Calu3 (cell line): ENCODE results near the gene ANP32E. TPM values are rescaled to one million over a fixed set of nuclear protein-coding genes. Genes with fewer than 3 reads are reported as not detected.

Experiments
- Bru-seq: library from RNA; stranded (reverse); fragments of 400-500 nt; gene quantifications from one replicate; lab custom pipeline; 2021; lab: Mats Ljungman, UMichigan
- BruChase-seq, 2 experiments: library from RNA; stranded (reverse); fragments of 400-500 nt; gene quantifications; one replicate each; lab custom pipeline; 2021; lab: Mats Ljungman, UMichigan
- BruUV-seq: library from RNA; stranded (reverse); fragments of 400-500 nt; replicated peaks from 2 replicates; lab custom pipeline; 2021; lab: Mats Ljungman, UMichigan
- CTCF ChIA-PET: fragments of 300-600 bp; sonication (Branson Sonifier 250); formaldehyde crosslinking; loops from one replicate; lab custom pipeline; 2022; ENCODE audit warnings: antibody characterized with exemption; lab: Charles Lee
- DNase-seq: peaks from one replicate; pipeline ENCODE4 v3.0.0; 2022
- H3K27ac Mint-ChIP-seq: one replicate; pipeline ENCODE4 v1.8.0; 2022; ENCODE audit warnings: mixed read lengths; ENCODE audit not compliant: unreplicated experiment
- H3K27me3 Mint-ChIP-seq: one replicate; pipeline ENCODE4 v1.8.0; 2022; ENCODE audit warnings: mixed read lengths; ENCODE audit not compliant: unreplicated experiment
- H3K36me3 Mint-ChIP-seq: one replicate; pipeline ENCODE4 v1.8.0; 2022; ENCODE audit warnings: mild to moderate bottlenecking, moderate library complexity, mixed read lengths; ENCODE audit not compliant: insufficient read depth, unreplicated experiment
- H3K4me1 Mint-ChIP-seq: one replicate; pipeline ENCODE4 v1.8.0; 2022; ENCODE audit warnings: mild to moderate bottlenecking, low read depth, mixed read lengths; ENCODE audit not compliant: unreplicated experiment
- H3K4me3 Mint-ChIP-seq: one replicate; pipeline ENCODE4 v1.8.0; 2022; ENCODE audit warnings: mild to moderate bottlenecking, low read depth, moderate library complexity, mixed read lengths; ENCODE audit not compliant: unreplicated experiment
- H3K9me3 Mint-ChIP-seq: one replicate; pipeline ENCODE4 v1.8.0; 2022; ENCODE audit warnings: low read depth, mixed read lengths; ENCODE audit not compliant: unreplicated experiment
- CTCF ChIP-seq: fragments of 200-600 bp; IDR thresholded peaks from one replicate; pipeline ENCODE4 v1.8.0; 2022; ENCODE audit warnings: antibody characterized with exemption; ENCODE audit not compliant: unreplicated experiment
- intact Hi-C: fragments of 100-400 bp; cut with micrococcal nuclease; formaldehyde crosslinking; loops from one replicate; pipeline ENCODE4 v1.10.0; 2022; ENCODE audit not compliant: unreplicated experiment
- long read RNA-seq: library from polyadenylated mRNA; stranded (forward); transcript quantifications from one replicate; pipeline ENCODE4 v2.0.0, GENCODE V29; 2022
- total RNA-seq: library from RNA; stranded (reverse); gene quantifications from 2 replicates; pipeline ENCODE4 v1.2.3, GENCODE V29; 2022

Gene ANP32E
- total RNA-seq = 101 and 129 TPM in 2 replicates
- percentile 94 among the genes with signal in this experiment for Bru-seq, nascent RNA
- percentile 99 among the genes with signal in this experiment for BruChase-seq, experiment 1, labeled RNA remaining after a 6-hour chase
- BruChase-seq, experiment 2, labeled RNA remaining after a 2-hour chase = percentile 98 among the genes with signal in this experiment
- long read RNA-seq, transcript ANP32E-208 (7 exons, 3,451 nt) = major isoform, 125 of 173 reads
- long read RNA-seq, partial matches to known transcripts = 9 of 173 reads
- long read RNA-seq, other reads (novel, unspliced or antisense) = 37 of 173 reads

GRCh38 chr1:150235852-150236613 lies at the start of gene ANP32E:
Gene ANP32E, minus strand, starts transcription at chr1:150236112. Its CDS starts 326 bp downstream, at chr1:150235786.
- peak within 1 kb of the TSS; percentile 89 for H3K27ac Mint-ChIP-seq
- no peaks in the 10 kb centered on the region for H3K9me3 Mint-ChIP-seq
- intact Hi-C loops = no loop called here

GRCh38 chr1:150283260-150283659 lies 47.3 kb upstream of the ANP32E start:
- peak overlapping the region; percentile 17 for H3K4me3 Mint-ChIP-seq
- DNase-seq = no peak
- H3K4me1 Mint-ChIP-seq = peaks cover 26% of the 10 kb centered on the region
- no peak for TF ChIP-seq CTCF
- no TSS peak for BruUV-seq
- no peaks in the 10 kb centered on the region for H3K9me3 Mint-ChIP-seq
- H3K27me3 Mint-ChIP-seq = peaks cover 33% of the 10 kb centered on the region
- intact Hi-C loops = no loop called here
- CTCF ChIA-PET = no interaction called here
- H3K36me3 Mint-ChIP-seq = peaks cover 15% of the 10 kb centered on the region
- no peak overlapping the region for H3K27ac Mint-ChIP-seq

More at GRCh38 chr1:150235852-150236613, at the start of gene ANP32E:
- TF ChIP-seq CTCF = no peak
- DNase-seq = peak; percentile 96
- Mint-ChIP-seq H3K27me3 (no peaks in the 10 kb centered on the region), H3K4me3 (no peak within 1 kb of the TSS), H3K4me1 (peaks cover 11% of the 10 kb centered on the region), H3K36me3 (no peaks in the 10 kb centered on the region)
- CTCF ChIA-PET = interaction anchor here (0.6 to 1.5 kb wide), 2 partner anchors 15 to 49 kb away, joined by 3 to 5 read pairs; no protein-coding TSS in a partner anchor
- no TSS peak for BruUV-seq

- no peak for TF ChIP-seq CTCF
- CTCF ChIA-PET = interaction anchor here (2.2 kb wide), 1 partner anchor 27 kb away, joined by 50 read pairs; no protein-coding TSS in a partner anchor
- no peaks in the 10 kb centered on the region for H3K9me3 Mint-ChIP-seq
- H3K4me3 Mint-ChIP-seq = peak overlapping the region; percentile 79
- H3K4me1 Mint-ChIP-seq = peaks cover 26% of the 10 kb centered on the region
- peak overlapping the region; percentile 87 for H3K27ac Mint-ChIP-seq
- H3K27me3 Mint-ChIP-seq = peaks cover 26% of the 10 kb centered on the region
- DNase-seq = no peak
- BruUV-seq = no TSS peak
- intact Hi-C loops = no loop called here
- H3K36me3 Mint-ChIP-seq = peaks cover 15% of the 10 kb centered on the region
These were observed 46.6 kb upstream of the ANP32E start for GRCh38 chr1:150282558-150282958.

- TF ChIP-seq CTCF = no peak
- H3K27me3 Mint-ChIP-seq = peaks cover 24% of the 10 kb centered on the region
- no peaks in the 10 kb centered on the region for H3K9me3 Mint-ChIP-seq
- peak; percentile 69 for DNase-seq
- CTCF ChIA-PET = interaction anchor here (0.6 to 2.2 kb wide), 10 partner anchors 11 to 531 kb away, joined by 3 to 50 read pairs (median 3); partner anchors contain the start of genes APH1A and CA14
- peak within 1 kb of the TSS; percentile 79 for H3K4me3 Mint-ChIP-seq
- H3K4me1 Mint-ChIP-seq = peaks cover 26% of the 10 kb centered on the region
- peaks cover 15% of the 10 kb centered on the region for H3K36me3 Mint-ChIP-seq
- peak within 1 kb of the TSS; percentile 87 for H3K27ac Mint-ChIP-seq
- intact Hi-C loops = loop anchor here (1.0 kb wide), 1 partner anchor 26 kb away; no protein-coding TSS in a partner anchor
- BruUV-seq = TSS peak; percentile 59
These were observed 46.0 kb upstream of the ANP32E start, which contains the start of gene CIART for GRCh38 chr1:150281758-150282557. Gene CIART, plus strand, starts transcription at chr1:150282554. Its CDS starts 714 bp downstream, at chr1:150283268.
